ENCODE results near the gene ATP5F1D. TPM values are rescaled to one million over a fixed set of nuclear protein-coding genes. Genes with fewer than 3 reads are reported as not detected.

ATP5F1D gene
- total and polyA plus RNA-seq, 2 of the 8 experiments (the other 6 are each of a cell fraction or from before 2014, with no cell fraction given) = 174 to 249 TPM

DNA sequence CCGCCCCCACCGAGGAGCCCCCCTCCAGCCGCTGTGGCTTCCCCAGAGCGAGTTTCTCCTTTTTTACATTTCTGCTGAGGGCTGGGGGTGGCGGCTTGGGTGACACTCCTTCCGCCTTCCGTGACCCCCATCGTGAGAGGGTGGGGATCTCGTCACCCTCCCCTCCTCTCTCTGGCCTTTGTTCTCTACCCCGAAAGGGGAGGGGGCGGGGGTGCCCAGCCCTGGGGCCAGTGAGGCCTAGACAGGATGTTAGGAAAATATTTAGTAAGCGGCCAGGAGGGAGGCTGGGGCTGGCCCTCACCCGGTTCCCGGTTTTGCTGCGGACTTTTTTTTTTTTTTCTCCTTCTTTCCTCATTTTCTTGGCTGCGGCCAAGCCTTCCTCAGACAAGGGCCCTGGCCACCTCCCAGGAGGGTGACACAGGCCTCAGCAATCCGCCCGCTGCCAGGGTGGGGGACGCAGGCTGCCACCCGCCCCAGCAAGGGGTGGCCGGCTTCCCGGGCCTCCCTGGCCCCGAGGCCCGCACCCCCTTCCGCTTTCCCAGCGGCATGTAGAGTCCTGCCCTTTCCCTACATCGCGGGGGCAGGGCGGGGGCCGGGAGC is 10.8 kb downstream of the ATP5F1D start (continued):
- TF ChIP-seq PHF8 (conservative IDR thresholded peaks at IDR 0.05; ENCODE audit: low read depth, low read length) (no peak), EGR1 (IDR thresholded peaks at IDR 0.05; ENCODE audit: borderline replicate concordance, low read depth, low read length) (no peak), RXRA (IDR thresholded peaks at IDR 0.05; ENCODE audit: insufficient read depth, low read depth, low read length) (no peak), TCF12 (IDR thresholded peaks at IDR 0.05; ENCODE audit: low read depth, low read length) (no peak), KDM4A (IDR thresholded peaks at IDR 0.05; ENCODE audit: low read depth, low read length, severe bottlenecking) (no peak), BCL11A (IDR thresholded peaks at IDR 0.05; ENCODE audit: low read depth in 2 of 2, low read length in 2 of 2) (no peak)

All from H1 (cell line).